Measurements from ENCODE around the gene BMP15. TPM values are rescaled to one million over a fixed set of nuclear protein-coding genes. Genes with fewer than 3 reads are reported as not detected.

BMP15 gene
- total RNA-seq, 2 donors from 2014 or later, result not detected

- TF ChIP-seq POLR2A (IDR thresholded peaks at IDR 0.05), result no peak
- TF ChIP-seq POLR2AphosphoS5 (IDR thresholded peaks at IDR 0.05), result no peak
- no peak for TF ChIP-seq CTCF (IDR thresholded peaks at IDR 0.05)
Observed at GRCh38 chrX:50963842-50964241, 53.3 kb downstream of the BMP15 start.

More at GRCh38 chrX:50963842-50964241, 53.3 kb downstream of the BMP15 start:
- Histone ChIP-seq H3K4me1 (replicated peaks) (no peaks in the 10 kb centered on the region), H3K9me3 (no peaks in the 10 kb centered on the region), H3K4me3 (no peak overlapping the region), H3K27ac (no peak overlapping the region), H3K27me3 (replicated peaks; ENCODE audit: insufficient read depth) (no peaks in the 10 kb centered on the region), H3K36me3 (no peaks in the 10 kb centered on the region)
- intact Hi-C loops (cut with DNase I), result no loop called here
- DNase-seq (ENCODE audit: low spot score), result no peak

Other genes starting within 250 kb of the BMP15 start
- 1 to 10 TPM; 6.1 to 7.3 TPM for gene SHROOM4, start 96.5 kb upstream of the BMP15 start, total RNA-seq